Chondrocyte (in vitro differentiated cells): Measurements from ENCODE around the gene CFAP251. TPM values are rescaled to one million over a fixed set of nuclear protein-coding genes. Genes with fewer than 3 reads are reported as not detected.

Experiments
- DNase-seq: peaks from one replicate; pipeline ENCODE4 v3.0.0; 2021; ENCODE audit warnings: mixed read lengths, low spot score
- H3K27ac Mint-ChIP-seq: one replicate; pipeline ENCODE4 v1.8.0; 2021; ENCODE audit warnings: mild to moderate bottlenecking, moderate library complexity, mixed read lengths; ENCODE audit not compliant: unreplicated experiment
- H3K27me3 Mint-ChIP-seq: 2 replicates; pipeline ENCODE4 v1.8.0; 2021; ENCODE audit warnings: low read depth, mixed read lengths
- H3K36me3 Mint-ChIP-seq: 2 replicates; pipeline ENCODE4 v1.8.0; 2021; ENCODE audit warnings: low read depth, mixed read lengths
- H3K4me1 Mint-ChIP-seq: 2 replicates; pipeline ENCODE4 v1.8.0; 2021; ENCODE audit warnings: low read depth, mild to moderate bottlenecking, mixed read lengths
- H3K4me3 Mint-ChIP-seq: one replicate; pipeline ENCODE4 v1.8.0; 2021; ENCODE audit warnings: mild to moderate bottlenecking, moderate library complexity, mixed read lengths; ENCODE audit not compliant: unreplicated experiment
- H3K9me3 Mint-ChIP-seq: 2 replicates; pipeline ENCODE4 v1.8.0; 2021; ENCODE audit warnings: low read depth, mixed read lengths
- total RNA-seq: library from RNA; stranded (reverse); gene quantifications from 3 replicates; pipeline ENCODE4 v1.2.1, GENCODE V29; 2021
- TF ChIP-seq, protein P1 (sequence below): fragments of 200-600 bp; sonication (generic); IDR thresholded peaks from 2 replicates; pipeline ENCODE4 v1.5.0; 2021; ENCODE audit warnings: antibody characterized with exemption, mild to moderate bottlenecking, moderate library complexity

The CFAP251 gene
- total RNA-seq, 1 donor from 2014 or later: 4.5 TPM

DNA sequence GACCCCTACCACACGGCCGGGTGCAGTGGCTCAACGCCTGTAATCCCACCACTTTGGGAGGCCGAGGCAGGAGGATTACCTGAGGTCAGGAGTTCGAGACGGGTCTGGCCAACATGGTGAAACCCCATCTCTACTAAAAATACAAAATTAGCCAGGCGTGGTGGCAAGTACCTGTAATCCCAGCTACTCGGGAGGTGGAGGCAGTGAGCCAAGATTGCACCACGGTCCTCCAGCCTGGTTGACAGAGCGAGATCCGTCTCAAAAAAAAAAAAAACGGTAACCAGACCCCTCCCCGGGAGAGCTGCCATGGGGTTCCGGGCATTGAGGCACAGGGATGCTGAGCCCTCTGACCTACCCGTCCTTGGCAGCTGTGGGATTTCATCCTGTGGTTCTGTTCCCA lies 125.1 kb downstream of the CFAP251 start:
- TF ChIP-seq, protein P1, sequence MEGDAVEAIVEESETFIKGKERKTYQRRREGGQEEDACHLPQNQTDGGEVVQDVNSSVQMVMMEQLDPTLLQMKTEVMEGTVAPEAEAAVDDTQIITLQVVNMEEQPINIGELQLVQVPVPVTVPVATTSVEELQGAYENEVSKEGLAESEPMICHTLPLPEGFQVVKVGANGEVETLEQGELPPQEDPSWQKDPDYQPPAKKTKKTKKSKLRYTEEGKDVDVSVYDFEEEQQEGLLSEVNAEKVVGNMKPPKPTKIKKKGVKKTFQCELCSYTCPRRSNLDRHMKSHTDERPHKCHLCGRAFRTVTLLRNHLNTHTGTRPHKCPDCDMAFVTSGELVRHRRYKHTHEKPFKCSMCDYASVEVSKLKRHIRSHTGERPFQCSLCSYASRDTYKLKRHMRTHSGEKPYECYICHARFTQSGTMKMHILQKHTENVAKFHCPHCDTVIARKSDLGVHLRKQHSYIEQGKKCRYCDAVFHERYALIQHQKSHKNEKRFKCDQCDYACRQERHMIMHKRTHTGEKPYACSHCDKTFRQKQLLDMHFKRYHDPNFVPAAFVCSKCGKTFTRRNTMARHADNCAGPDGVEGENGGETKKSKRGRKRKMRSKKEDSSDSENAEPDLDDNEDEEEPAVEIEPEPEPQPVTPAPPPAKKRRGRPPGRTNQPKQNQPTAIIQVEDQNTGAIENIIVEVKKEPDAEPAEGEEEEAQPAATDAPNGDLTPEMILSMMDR: no peak
- no peak overlapping the region for H3K4me3 Mint-ChIP-seq
- H3K4me1 Mint-ChIP-seq: peaks cover 3% of the 10 kb centered on the region
- no peak for DNase-seq
- H3K36me3 Mint-ChIP-seq: peaks cover 11% of the 10 kb centered on the region
- no peak overlapping the region for H3K27ac Mint-ChIP-seq
- H3K27me3 Mint-ChIP-seq: no peaks in the 10 kb centered on the region
- H3K9me3 Mint-ChIP-seq: no peaks in the 10 kb centered on the region

DNA sequence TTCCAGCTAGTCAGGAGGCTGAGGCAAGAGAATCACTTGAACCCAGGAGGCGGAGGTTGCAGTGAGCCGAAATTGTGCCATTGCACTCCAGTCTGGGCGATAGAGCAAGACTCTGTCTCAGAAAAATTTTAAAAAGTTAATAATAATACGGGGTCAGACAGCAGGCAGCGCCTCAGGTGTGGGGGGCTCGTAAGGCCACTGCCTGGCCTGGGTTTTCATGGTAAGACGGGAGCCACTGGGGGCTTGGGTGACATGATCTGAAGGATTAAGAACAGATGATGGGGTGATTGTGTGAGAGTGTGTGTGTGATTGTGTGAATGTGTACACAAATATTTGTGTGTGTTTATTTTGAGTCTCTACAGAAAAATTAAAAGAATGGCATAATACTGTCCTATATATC lies 126.9 kb downstream of the CFAP251 start:
- TF ChIP-seq, protein P1: no peak
- Mint-ChIP-seq H3K27ac (no peak overlapping the region), H3K4me3 (no peak overlapping the region), H3K4me1 (peaks cover 3% of the 10 kb centered on the region), H3K9me3 (no peaks in the 10 kb centered on the region), H3K36me3 (peaks cover 11% of the 10 kb centered on the region), H3K27me3 (no peaks in the 10 kb centered on the region)
- no peak for DNase-seq

DNA sequence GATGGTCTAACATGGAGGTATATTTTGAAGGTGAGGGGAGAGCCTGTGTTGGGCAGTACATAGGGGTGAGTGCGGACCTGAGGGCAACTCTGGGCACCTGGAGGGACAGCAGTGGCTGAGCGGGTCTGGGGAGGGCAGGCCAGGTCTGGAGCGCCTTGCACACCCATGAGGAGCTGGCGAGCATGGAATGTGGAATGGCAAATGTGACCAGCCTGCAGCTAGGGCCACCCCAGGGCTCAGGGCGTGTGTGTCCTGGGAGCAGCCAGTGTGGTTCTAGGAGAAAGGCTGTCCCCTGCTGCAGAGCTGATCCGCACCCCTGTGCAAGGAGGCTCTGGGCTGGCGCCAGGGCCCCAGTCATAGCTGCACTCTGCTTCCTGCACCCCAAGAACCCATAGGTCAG lies 127.8 kb downstream of the CFAP251 start:
- TF ChIP-seq, protein P1: no peak
- Mint-ChIP-seq H3K4me3 (no peak overlapping the region), H3K27me3 (no peaks in the 10 kb centered on the region), H3K4me1 (no peaks in the 10 kb centered on the region), H3K9me3 (no peaks in the 10 kb centered on the region), H3K27ac (no peak overlapping the region), H3K36me3 (peaks cover 11% of the 10 kb centered on the region)
- no peak for DNase-seq

DNA sequence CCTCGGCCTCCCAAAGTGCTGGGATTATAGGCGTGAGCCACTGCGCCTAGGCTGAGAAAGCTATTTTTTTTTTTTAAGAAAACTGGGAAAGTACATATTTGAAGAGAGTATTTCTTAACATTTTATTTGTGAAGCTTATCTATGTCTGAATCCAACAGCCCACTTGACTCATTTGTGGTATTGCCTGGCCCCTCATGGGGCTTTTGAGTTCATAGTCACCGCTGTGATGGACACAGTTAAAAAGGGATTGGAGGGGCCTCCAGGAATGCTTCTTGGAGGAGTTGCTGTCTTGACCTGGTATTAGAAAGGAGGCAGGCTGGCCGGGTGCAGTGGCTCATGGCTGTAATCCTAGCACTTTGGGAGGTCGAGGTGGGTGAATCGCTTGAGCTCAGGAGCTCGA lies 129.8 kb downstream of the CFAP251 start:
- no peak for DNase-seq
- Mint-ChIP-seq H3K9me3 (no peaks in the 10 kb centered on the region), H3K4me1 (peaks cover 4% of the 10 kb centered on the region), H3K4me3 (no peak overlapping the region), H3K27me3 (no peaks in the 10 kb centered on the region), H3K27ac (no peak overlapping the region), H3K36me3 (peaks cover 9% of the 10 kb centered on the region)
- TF ChIP-seq, protein P1: no peak

DNA sequence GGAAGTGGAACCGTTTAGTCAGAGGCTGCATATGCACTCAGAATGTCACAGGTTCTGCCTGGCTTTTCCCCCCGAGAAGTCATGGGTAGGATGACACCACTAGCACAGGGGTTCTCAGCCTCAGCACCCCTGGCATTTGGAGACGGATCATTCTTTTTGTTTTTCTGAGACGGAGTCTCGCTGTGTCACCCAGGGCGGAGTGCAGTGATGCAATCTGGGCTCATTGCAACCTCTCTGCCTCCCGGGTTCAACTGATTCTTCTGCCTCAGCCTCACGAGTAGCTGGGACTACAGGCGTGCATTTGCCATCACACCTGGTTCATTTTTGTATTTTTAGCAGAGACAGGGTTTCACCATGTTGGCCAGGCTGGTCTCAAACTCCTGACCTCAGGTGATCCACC lies 131.4 kb downstream of the CFAP251 start:
- no peak for DNase-seq
- TF ChIP-seq, protein P1: no peak
- no peaks in the 10 kb centered on the region for H3K9me3 Mint-ChIP-seq
- H3K27me3 Mint-ChIP-seq: no peaks in the 10 kb centered on the region
- no peak overlapping the region for H3K4me3 Mint-ChIP-seq
- H3K36me3 Mint-ChIP-seq: peaks cover 4% of the 10 kb centered on the region
- H3K27ac Mint-ChIP-seq: no peak overlapping the region
- peaks cover 11% of the 10 kb centered on the region for H3K4me1 Mint-ChIP-seq
